Adrenal gland (tissue), 12 donors: ENCODE measurements around the gene EZH1. TPM values are rescaled to one million over a fixed set of nuclear protein-coding genes. Genes with fewer than 3 reads are reported as not detected.

ENCODE experiments used
- DNase-seq, 7 donors: peaks; one replicate each; pipeline ENCODE4 v3.0.0-alpha.2; 2019 to 2020
- H3K27ac ChIP-seq, 5 donors: fragments of 200-600 bp; sonication (generic) in 4 of 5; 1 replicate in 3 of 5; 2 replicates in 2 of 5; pipeline versions ENCODE4 v1.5.1 to v1.8.0; 2016 to 2020; ENCODE audit warnings: mild to moderate bottlenecking in 1 of 5
- H3K27me3 ChIP-seq: fragments of 200-600 bp; 2 replicates; pipeline ENCODE4 v1.8.0; 2021
- H3K36me3 ChIP-seq, 2 donors: fragments of 200-600 bp; replicated peaks in 1 of 2; 1 replicate in 1 of 2; 2 replicates in 1 of 2; pipeline versions ENCODE4 v1.5.1 to v1.8.0; 2018 to 2022
- H3K4me1 ChIP-seq, 2 donors: fragments of 200-600 bp; replicated peaks in 1 of 2; 1 replicate in 1 of 2; 2 replicates in 1 of 2; pipeline versions ENCODE4 v1.5.1 to v1.8.0; 2018 to 2021
- H3K4me3 ChIP-seq, 4 donors: fragments of 200-600 bp; sonication (generic) in 3 of 4; one replicate each; pipeline ENCODE4 v1.5.1; 2016 to 2018
- H3K9me3 ChIP-seq, 3 donors: fragments of 200-600 bp; sonication (generic) in 1 of 3; replicated peaks in 1 of 3; 1 replicate in 2 of 3; 2 replicates in 1 of 3; pipeline versions ENCODE4 v1.5.1 to v1.8.0; 2016 to 2021
- CTCF ChIP-seq, 6 experiments: fragments of 450-650 bp in 4 of 6; fragments of 200-600 bp in 2 of 6; sonication (generic) in 1 of 6; IDR thresholded peaks; 1 replicate in 5 of 6; 2 replicates in 1 of 6; pipeline versions ENCODE4 v1.5.1 to v1.8.0; 2016 to 2021; ENCODE audit warnings: antibody characterized with exemption in 6 of 6, mild to moderate bottlenecking in 2 of 6, moderate library complexity in 1 of 6
- POLR2A ChIP-seq, 2 donors: fragments of 450-650 bp; IDR thresholded peaks; one replicate each; pipeline ENCODE4 v1.6.1; 2017; ENCODE audit warnings: antibody characterized with exemption in 2 of 2, mild to moderate bottlenecking in 2 of 2, moderate library complexity in 1 of 2
- WGBS, 4 donors: extraction: QIAGEN DNeasy Blood & Tissue Kit in 2 of 4; methylation state at CpG; one replicate each; pipeline versions ENCODE4 v1.1.5 to v1.1.7; 2013 to 2017; 5-methylcytosine and 5-hydroxymethylcytosine counted together
- intact Hi-C, 2 donors: fragments of 100-400 bp; cut with DNase I; formaldehyde crosslinking; loops; one replicate each; pipeline versions ENCODE4 v1.14.1 to v1.15.0; 2022 to 2023
- polyA plus RNA-seq, 3 donors: library from polyadenylated mRNA; stranded (reverse); fragments of 200-250 nt in 2 of 3; fragments of 350-450 nt in 1 of 3; fragmentation: Illumina TruSeq in 1 of 3; extraction: RNeasy Lipid Tissue Mini Kit (QIAGEN cat#74804) in 1 of 3; gene quantifications; one replicate each; pipeline ENCODE4 v1.2.3, GENCODE V29; 2013 to 2014
- total RNA-seq, 9 donors: library from RNA; depleted of rRNA in 4 of 9; stranded (reverse); fragments of >200 nt in 4 of 9; fragments of 120-200 nt in 1 of 9; fragmentation: NEBNext Ultra II Directional in 1 of 9; extraction: Animal tissue kit (Norgen Biotek cat#: 25700) in 1 of 9; gene quantifications; one replicate each; pipeline versions ENCODE4 v1.1.0 to v1.2.4, GENCODE V29; 2013 to 2023
- donor health status: healthy with polysubstance abuse.
- donor health status: Bipolar disorder and iron deficiency.
- donor health status: DM: yes; HTN: yes; CAD: no.
- donor health status: DM: no; HTN: no; CAD: no.
- donor health status: DM: no; HTN: no; CAD: no.
- donor health status: DM: yes; HTN: yes; CAD: no.

EZH1 gene
- total and polyA plus RNA-seq, 12 donors, result 17.6 to 49.1 (median 29.5) TPM

- whole genome bisulfite sequencing, 4 donors, result 89 to 93% (median 90%) methylated on average over 5 to 11 of the region's 11 CpGs
- peaks cover 0 to 10% of the 10 kb centered on the region in 2 donors for H3K36me3 ChIP-seq
- H3K27ac ChIP-seq, result no peak overlapping the region
- H3K27me3 ChIP-seq, result no peaks in the 10 kb centered on the region
- TF ChIP-seq CTCF (IDR thresholded peaks at IDR 0.05) (no peak), POLR2A (IDR thresholded peaks at IDR 0.05) (no peak)
- intact Hi-C loops, result no loop called here
- no peaks in the 10 kb centered on the region for H3K9me3 ChIP-seq
- no peak overlapping the region for H3K4me3 ChIP-seq
- H3K4me1 ChIP-seq, result no peaks in the 10 kb centered on the region
- DNase-seq, result no peak
Observed at GRCh38 chr17:42692489-42692888, 52.4 kb downstream of the EZH1 start.

- peaks cover 0 to 10% of the 10 kb centered on the region in 2 donors for H3K36me3 ChIP-seq
- H3K9me3 ChIP-seq, result no peaks in the 10 kb centered on the region
- no peaks in the 10 kb centered on the region for H3K4me1 ChIP-seq
- no peak overlapping the region for H3K27ac ChIP-seq
- WGBS, 4 donors, result 86 to 93% (median 90%) methylated on average over 6 to 12 of the region's 12 CpGs
- no peak for DNase-seq
- intact Hi-C loops, result no loop called here
- no peak overlapping the region for H3K4me3 ChIP-seq
- H3K27me3 ChIP-seq, result no peaks in the 10 kb centered on the region
- TF ChIP-seq CTCF (IDR thresholded peaks at IDR 0.05) (no peak), POLR2A (IDR thresholded peaks at IDR 0.05) (no peak)
Observed at GRCh38 chr17:42691021-42691545, 53.8 kb downstream of the EZH1 start.

- peaks cover 0 to 8% of the 10 kb centered on the region in 2 donors for H3K36me3 ChIP-seq
- intact Hi-C loops, result no loop called here
- H3K27ac ChIP-seq, result no peak overlapping the region
- no peaks in the 10 kb centered on the region for H3K9me3 ChIP-seq
- no peak overlapping the region for H3K4me3 ChIP-seq
- no peaks in the 10 kb centered on the region for H3K4me1 ChIP-seq
- H3K27me3 ChIP-seq, result no peaks in the 10 kb centered on the region
- DNase-seq, result no peak
- TF ChIP-seq POLR2A (IDR thresholded peaks at IDR 0.05) (no peak), CTCF (IDR thresholded peaks at IDR 0.05) (no peak)
- WGBS, 4 donors, result 76 to 85% (median 83%) methylated on average over 8 to 10 of the region's 10 CpGs
Observed at GRCh38 chr17:42690596-42690995, 54.2 kb downstream of the EZH1 start.

- TF ChIP-seq POLR2A (IDR thresholded peaks at IDR 0.05) (no peak), CTCF (IDR thresholded peaks at IDR 0.05) (no peak)
- DNase-seq, result no peak
- H3K4me3 ChIP-seq, result no peak overlapping the region
- no peaks in the 10 kb centered on the region for H3K36me3 ChIP-seq
- intact Hi-C loops, result no loop called here
- no peak overlapping the region for H3K27ac ChIP-seq
- H3K9me3 ChIP-seq, result no peaks in the 10 kb centered on the region
- 75 to 81% (median 76%) methylated on average over 27 of the region's 27 CpGs for WGBS, 4 donors
- no peaks in the 10 kb centered on the region for H3K27me3 ChIP-seq
- peaks cover under 1 to 10% of the 10 kb centered on the region in 2 donors for H3K4me1 ChIP-seq
Observed at GRCh38 chr17:42687707-42688320, 57.0 kb downstream of the EZH1 start.
